ENCODE data around the gene ADAMTS17.

ADAMTS17 gene

GRCh38 chr15:100166313-100166712 is 175.5 kb downstream of the ADAMTS17 start:
- DNase-seq = no peak

GRCh38 chr15:100163961-100164360 is 177.8 kb downstream of the ADAMTS17 start:
- no peak for DNase-seq

- no peak for DNase-seq
Measured at GRCh38 chr15:100160953-100161352, 180.8 kb downstream of the ADAMTS17 start.

DNA sequence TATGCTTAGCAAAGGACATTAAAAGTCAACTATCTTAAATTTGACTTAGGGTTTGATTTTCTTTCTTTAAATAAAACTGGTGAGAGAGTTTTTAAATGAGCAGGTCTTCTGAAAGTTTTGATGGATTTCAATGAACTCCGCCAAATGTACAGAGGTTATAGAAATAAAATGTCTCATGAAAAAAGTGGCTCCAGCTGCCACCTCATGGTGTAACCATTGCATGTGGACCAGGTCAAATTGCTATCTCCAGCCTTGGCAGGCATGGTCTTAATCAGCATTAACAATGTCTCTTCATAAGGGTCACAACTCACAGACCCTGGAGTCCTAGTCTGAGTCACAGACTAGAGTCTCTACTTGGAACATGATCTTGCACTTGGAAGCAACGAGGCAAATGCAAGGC is 182.3 kb downstream of the ADAMTS17 start:
- DNase-seq = no peak

DNA sequence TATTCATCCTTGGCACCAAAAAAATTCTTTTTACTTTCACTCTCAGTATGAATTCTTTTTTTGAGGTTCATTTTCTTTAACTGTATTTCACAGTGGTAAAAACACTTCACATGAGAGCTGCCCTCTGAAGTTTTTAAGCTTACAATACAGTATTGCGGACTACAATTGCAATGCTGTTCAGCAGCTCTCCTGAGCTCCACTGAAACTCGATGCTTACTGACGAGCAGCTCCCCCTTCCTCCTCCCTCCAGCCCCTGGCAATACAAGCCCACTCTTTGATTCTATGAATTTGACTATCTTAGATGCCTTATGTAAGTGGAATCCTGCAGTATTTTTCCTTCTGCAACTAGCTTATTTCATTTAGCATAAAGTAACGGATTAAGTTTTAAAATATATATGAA is 183.4 kb downstream of the ADAMTS17 start:
- DNase-seq = no peak

GRCh38 chr15:100156201-100156600 is 185.6 kb downstream of the ADAMTS17 start:
- DNase-seq = no peak

DNA sequence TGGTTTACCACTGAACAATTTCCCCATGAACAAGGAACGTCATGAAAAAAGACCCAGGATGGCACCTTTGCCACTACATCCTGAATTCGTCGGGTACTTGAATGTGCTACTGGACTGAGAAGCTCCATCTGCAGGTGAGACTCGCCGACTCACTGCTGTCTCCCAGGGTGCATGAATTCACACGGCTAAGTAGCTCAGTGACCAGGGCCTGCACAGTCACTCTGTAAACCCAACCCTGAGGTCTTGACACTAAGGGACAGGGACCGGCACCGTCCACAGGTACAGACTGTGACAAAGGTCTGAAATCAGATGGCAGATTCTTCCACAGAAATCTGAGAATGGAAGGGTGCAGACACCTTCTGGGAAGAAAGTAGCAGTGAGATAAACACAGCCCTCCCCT is 187.4 kb downstream of the ADAMTS17 start:
- DNase-seq = no peak

- DNase-seq = no peak
Measured at GRCh38 chr15:100152463-100152862, 189.3 kb downstream of the ADAMTS17 start.

- no peak for DNase-seq
Measured at GRCh38 chr15:100150906-100151305, 190.9 kb downstream of the ADAMTS17 start.

GRCh38 chr15:100147828-100148227 is 193.9 kb downstream of the ADAMTS17 start:
- no peak for DNase-seq

GRCh38 chr15:100143378-100143777 is 198.4 kb downstream of the ADAMTS17 start:
- DNase-seq = no peak

- no peak for DNase-seq
Measured at GRCh38 chr15:100141311-100142001, 200.3 kb downstream of the ADAMTS17 start.

DNA sequence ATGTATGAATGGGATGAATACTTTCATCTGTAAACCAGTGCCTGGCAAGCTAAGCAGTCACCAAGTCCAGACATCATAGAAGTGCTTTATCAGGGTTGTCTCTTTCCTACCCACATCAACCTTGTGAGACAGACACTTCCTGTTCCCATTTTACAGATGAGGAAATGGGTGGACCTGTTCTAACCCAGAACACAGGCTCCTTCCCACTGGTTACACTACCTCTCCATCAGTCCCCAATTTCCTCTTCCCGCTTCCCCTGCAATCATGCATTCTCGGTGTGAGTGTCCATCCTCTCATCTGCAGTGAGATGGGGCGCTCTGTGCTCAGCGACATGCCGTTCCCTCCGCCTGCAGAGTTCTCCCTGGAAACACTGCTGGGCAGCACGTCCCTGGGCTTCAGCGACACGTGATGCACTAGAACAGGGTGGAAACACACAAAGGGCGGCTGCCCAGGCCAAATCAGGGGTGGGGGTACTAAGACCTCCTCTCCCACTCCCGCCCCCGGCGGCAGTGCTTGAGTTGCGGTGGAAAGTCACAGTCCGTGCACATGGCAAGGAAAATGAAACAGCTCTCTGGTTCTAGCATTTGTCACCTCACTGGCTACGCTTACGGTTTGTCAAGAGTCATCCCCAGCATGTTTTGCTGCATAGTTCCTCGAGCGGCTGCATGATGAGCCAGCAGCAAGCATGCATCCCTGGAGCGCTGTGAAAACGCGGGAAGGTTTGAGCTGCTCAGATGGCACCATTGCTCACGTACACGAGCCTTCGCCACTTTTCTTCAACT is 201.1 kb downstream of the ADAMTS17 start:
- DNase-seq = no peak

DNA sequence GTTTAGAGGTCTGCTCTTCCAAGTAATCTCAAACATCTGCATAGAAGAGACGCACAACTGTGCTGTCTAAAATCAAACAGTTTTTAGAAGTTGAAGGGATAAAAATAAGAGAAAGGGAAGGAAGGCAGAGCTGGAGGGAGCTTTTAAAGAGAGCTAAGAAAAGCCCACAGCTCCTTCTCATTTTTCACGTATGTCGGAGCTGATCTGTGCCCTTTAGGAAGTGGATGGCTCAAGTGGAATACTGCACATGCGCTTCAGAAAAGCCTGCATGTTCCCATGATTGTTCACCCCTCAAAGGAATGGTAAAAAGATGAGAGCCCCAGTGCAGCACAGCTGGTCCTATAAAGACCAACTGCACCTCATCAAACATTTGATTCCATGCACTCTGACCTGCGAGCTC is 207.2 kb downstream of the ADAMTS17 start:
- DNase-seq = no peak

- no peak for DNase-seq
Measured at GRCh38 chr15:100134089-100134583, 207.6 kb downstream of the ADAMTS17 start.

- no peak for DNase-seq
Measured at GRCh38 chr15:100133001-100133400, 208.8 kb downstream of the ADAMTS17 start.

- DNase-seq = no peak
Measured at GRCh38 chr15:100132309-100132708, 209.5 kb downstream of the ADAMTS17 start.

GRCh38 chr15:100131321-100132224 is 210.2 kb downstream of the ADAMTS17 start:
- DNase-seq = no peak

DNA sequence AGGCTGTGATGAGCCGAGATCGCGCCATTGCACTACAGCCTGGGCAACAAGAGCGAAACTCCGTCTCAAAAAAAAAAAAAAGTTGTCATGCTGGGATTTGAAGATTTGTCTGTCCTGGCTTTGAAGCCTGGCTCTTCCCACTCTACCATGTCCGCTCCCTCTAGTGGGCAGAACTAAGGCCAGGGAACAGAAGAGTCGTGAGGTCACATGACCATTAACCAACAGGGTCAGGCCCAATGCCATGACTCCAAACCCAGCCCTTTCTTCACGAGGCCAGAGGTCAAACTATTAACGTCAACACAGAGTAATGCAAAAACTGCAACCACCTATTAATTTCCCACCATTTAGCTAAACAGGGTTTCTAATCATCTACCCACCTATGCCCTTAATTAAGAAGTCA is 212.1 kb downstream of the ADAMTS17 start:
- no peak for DNase-seq

DNA sequence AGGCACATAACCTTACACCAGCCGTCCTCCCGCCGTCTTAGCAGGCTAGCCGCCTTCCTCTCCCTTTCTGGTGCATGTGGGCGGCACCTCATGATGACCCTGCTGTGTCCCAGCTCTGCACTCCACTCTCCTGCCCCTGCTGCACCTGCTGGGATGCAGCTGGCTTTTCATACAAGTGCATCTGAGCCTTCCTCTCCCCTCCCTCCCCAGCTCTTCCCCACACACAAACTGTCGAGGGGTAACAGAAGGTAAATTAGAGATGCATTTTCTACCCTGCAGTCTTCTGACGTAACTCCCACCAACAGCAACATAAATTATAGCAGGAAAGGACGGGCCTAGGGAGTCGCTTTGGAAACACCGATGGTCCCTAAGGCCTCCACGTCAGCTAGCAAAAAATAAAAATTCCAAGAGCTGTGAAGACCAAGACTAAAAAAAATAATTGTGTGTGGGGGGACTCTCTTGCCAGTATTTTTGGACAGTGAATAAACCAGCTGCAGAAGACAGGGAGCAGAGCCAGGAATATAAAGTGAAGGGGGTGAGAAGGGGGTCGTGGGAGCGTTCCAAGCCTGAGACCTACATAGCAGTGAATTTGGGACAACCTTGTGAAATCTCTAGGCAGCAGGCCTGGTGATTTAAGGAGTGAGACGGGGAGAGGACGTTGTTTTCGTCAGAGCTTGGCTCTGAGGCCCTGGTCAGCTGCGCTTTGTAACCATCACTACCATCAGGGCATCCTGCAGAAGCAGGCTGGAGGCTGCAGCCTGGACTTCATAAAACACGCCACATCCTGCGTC is 216.2 kb downstream of the ADAMTS17 start:
- no peak for DNase-seq

DNA sequence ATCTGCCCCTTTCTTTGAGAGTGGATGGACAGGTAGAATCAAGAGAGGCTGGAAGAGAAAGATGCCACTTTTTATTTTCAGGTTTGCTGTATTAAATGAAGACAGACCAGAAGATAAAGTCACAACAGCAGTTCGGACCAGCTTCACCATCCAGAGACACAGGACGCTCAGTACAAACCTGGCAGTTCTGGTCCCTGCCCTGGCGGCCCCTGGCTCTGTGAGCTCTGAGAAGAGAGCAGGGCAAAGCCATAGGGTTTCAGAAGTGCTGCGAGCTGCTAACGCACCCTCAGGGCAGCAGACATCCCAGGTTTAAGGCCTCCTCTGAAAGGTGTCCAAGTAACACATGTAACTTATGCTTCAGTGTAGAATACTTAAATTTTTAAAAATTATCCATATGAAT is 216.8 kb downstream of the ADAMTS17 start:
- no peak for DNase-seq

- no peak for DNase-seq
Measured at GRCh38 chr15:100124361-100124760, 217.4 kb downstream of the ADAMTS17 start.

Measured in COR-L47 (cell line).